Iris pigment epithelial cell (primary cell): ENCODE measurements around the gene GGTLC2.
A peak's percentile ranks its signal among the peaks of the same experiment; 100 is the strongest.

ENCODE experiments used
- DNase-seq: peaks from one replicate; pipeline ENCODE4 v3.0.0-alpha.2; 2011; ENCODE audit warnings: low read depth

GGTLC2 gene

GRCh38 chr22:22691716-22692701 is 47.6 kb downstream of the GGTLC2 start:
- DNase-seq, result peak; percentile 40

- DNase-seq, result peak; percentile 65
Observed at GRCh38 chr22:22692707-22693530, 48.5 kb downstream of the GGTLC2 start.

GRCh38 chr22:22693531-22693884 is 49.1 kb downstream of the GGTLC2 start:
- DNase-seq, result no peak

- no peak for DNase-seq
Observed at GRCh38 chr22:22694106-22694505, 49.7 kb downstream of the GGTLC2 start.

- no peak for DNase-seq
Observed at GRCh38 chr22:22696104-22696503, 51.7 kb downstream of the GGTLC2 start.
